Skeletal muscle satellite cell (primary cell): Measurements from ENCODE around the gene DOCK6.

Experiments
- H3K27me3 ChIP-seq: 2 replicates; pipeline ENCODE4 v1.7.0; 2013; ENCODE audit warnings: low read length; ENCODE audit not compliant: control insufficient read depth, insufficient read depth
- H3K36me3 ChIP-seq: 2 replicates; pipeline ENCODE4 v1.7.0; 2013; ENCODE audit warnings: mild to moderate bottlenecking, control low read depth, low read length; ENCODE audit not compliant: insufficient read depth
- H3K4me1 ChIP-seq: 2 replicates; pipeline ENCODE4 v1.7.0; 2013; ENCODE audit warnings: low read length; ENCODE audit not compliant: control insufficient read depth, insufficient read depth
- H3K4me2 ChIP-seq: 2 replicates; pipeline ENCODE4 v1.7.0; 2013; ENCODE audit warnings: mild to moderate bottlenecking, low read length
- H3K4me3 ChIP-seq: 2 replicates; pipeline ENCODE4 v1.7.0; 2013; ENCODE audit warnings: low read length
- H3K9ac ChIP-seq: 2 replicates; pipeline ENCODE4 v1.7.0; 2013; ENCODE audit warnings: mild to moderate bottlenecking, low read depth, low read length, moderate library complexity
- H3K9me3 ChIP-seq: replicated peaks from 2 replicates; pipeline ENCODE4 v1.7.0; 2013; ENCODE audit warnings: mild to moderate bottlenecking, control low read depth, low read length

The DOCK6 gene

GRCh38 chr19:11242025-11242424, 20.3 kb downstream of the DOCK6 start:
- Histone ChIP-seq H3K4me2 (no peak overlapping the region), H3K9ac (no peak overlapping the region), H3K27me3 (no peaks in the 10 kb centered on the region), H3K4me1 (peaks cover 5% of the 10 kb centered on the region), H3K4me3 (no peak overlapping the region), H3K36me3 (peaks cover 17% of the 10 kb centered on the region), H3K9me3 (no peaks in the 10 kb centered on the region)

- Histone ChIP-seq H3K9me3 (no peaks in the 10 kb centered on the region), H3K27me3 (no peaks in the 10 kb centered on the region), H3K9ac (no peak overlapping the region), H3K4me2 (no peak overlapping the region), H3K4me3 (no peak overlapping the region), H3K36me3 (peaks cover 14% of the 10 kb centered on the region), H3K4me1 (peaks cover 5% of the 10 kb centered on the region)
Measured at GRCh38 chr19:11240008-11240444, 22.3 kb downstream of the DOCK6 start.

GRCh38 chr19:11239377-11240000, 22.8 kb downstream of the DOCK6 start, which contains the start of gene ANGPTL8:
TSS of gene ANGPTL8 (plus strand) at chr19:11239619. CDS start at chr19:11239638, 19 bp downstream.
- Histone ChIP-seq H3K27me3 (no peaks in the 10 kb centered on the region), H3K36me3 (peaks cover 14% of the 10 kb centered on the region), H3K9ac (no peak within 1 kb of the TSS)

GRCh38 chr19:11238781-11239376, 23.4 kb downstream of the DOCK6 start:
- Histone ChIP-seq H3K4me3 (no peak overlapping the region), H3K36me3 (peaks cover 14% of the 10 kb centered on the region), H3K27me3 (no peaks in the 10 kb centered on the region), H3K4me2 (no peak overlapping the region), H3K4me1 (peaks cover 5% of the 10 kb centered on the region), H3K9ac (no peak overlapping the region), H3K9me3 (no peaks in the 10 kb centered on the region)

More at GRCh38 chr19:11239377-11240000, 22.8 kb downstream of the DOCK6 start, which contains the start of gene ANGPTL8:
- no peak within 1 kb of the TSS for H3K4me2 ChIP-seq
- H3K4me1 ChIP-seq, result peaks cover 5% of the 10 kb centered on the region
- H3K4me3 ChIP-seq, result no peak within 1 kb of the TSS
- H3K9me3 ChIP-seq, result no peaks in the 10 kb centered on the region

- Histone ChIP-seq H3K27me3 (no peaks in the 10 kb centered on the region), H3K4me1 (no peaks in the 10 kb centered on the region), H3K9ac (no peak overlapping the region), H3K36me3 (peaks cover 18% of the 10 kb centered on the region), H3K4me3 (no peak overlapping the region), H3K9me3 (no peaks in the 10 kb centered on the region), H3K4me2 (no peak overlapping the region)
Measured at GRCh38 chr19:11238041-11238440, 24.3 kb downstream of the DOCK6 start.

- Histone ChIP-seq H3K9ac (no peak overlapping the region), H3K4me1 (no peaks in the 10 kb centered on the region), H3K27me3 (no peaks in the 10 kb centered on the region), H3K4me3 (no peak overlapping the region), H3K36me3 (peaks cover 25% of the 10 kb centered on the region), H3K9me3 (no peaks in the 10 kb centered on the region), H3K4me2 (no peak overlapping the region)
Measured at GRCh38 chr19:11237321-11237720, 25.0 kb downstream of the DOCK6 start.

- no peak overlapping the region for H3K4me2 ChIP-seq
- H3K27me3 ChIP-seq, result no peaks in the 10 kb centered on the region
- H3K36me3 ChIP-seq, result peaks cover 29% of the 10 kb centered on the region
- H3K9ac ChIP-seq, result no peak overlapping the region
- H3K4me1 ChIP-seq, result no peaks in the 10 kb centered on the region
- no peaks in the 10 kb centered on the region for H3K9me3 ChIP-seq
- H3K4me3 ChIP-seq, result no peak overlapping the region
Measured at GRCh38 chr19:11236324-11237301, 25.7 kb downstream of the DOCK6 start.

GRCh38 chr19:11234486-11235075, 27.7 kb downstream of the DOCK6 start:
- Histone ChIP-seq H3K9me3 (no peaks in the 10 kb centered on the region), H3K27me3 (no peaks in the 10 kb centered on the region), H3K36me3 (peaks cover 29% of the 10 kb centered on the region), H3K4me1 (no peaks in the 10 kb centered on the region), H3K4me3 (no peak overlapping the region), H3K4me2 (no peak overlapping the region), H3K9ac (no peak overlapping the region)

- Histone ChIP-seq H3K9me3 (no peaks in the 10 kb centered on the region), H3K36me3 (peaks cover 19% of the 10 kb centered on the region), H3K4me2 (no peak overlapping the region), H3K9ac (no peak overlapping the region), H3K4me3 (no peak overlapping the region), H3K4me1 (no peaks in the 10 kb centered on the region), H3K27me3 (no peaks in the 10 kb centered on the region)
Measured at GRCh38 chr19:11233073-11233472, 29.3 kb downstream of the DOCK6 start.

- Histone ChIP-seq H3K9me3 (no peaks in the 10 kb centered on the region), H3K36me3 (peaks cover 18% of the 10 kb centered on the region), H3K4me1 (no peaks in the 10 kb centered on the region), H3K9ac (no peak overlapping the region), H3K4me3 (no peak overlapping the region), H3K4me2 (no peak overlapping the region), H3K27me3 (no peaks in the 10 kb centered on the region)
Measured at GRCh38 chr19:11232555-11232954, 29.8 kb downstream of the DOCK6 start.
